ENCODE data around the gene HDLBP.

- TF ChIP-seq CTCF (IDR thresholded peaks at IDR 0.05; ENCODE audit: low read depth, low read length) (no peak), EZH2phosphoT487 (IDR thresholded peaks at IDR 0.05; ENCODE audit: low read depth) (no peak)
Measured at GRCh38 chr2:241329669-241330615, 14.5 kb upstream of the HDLBP start.

Measured in OCI-LY3 (cell line).